ENCODE measurements around the gene NTM.

Gene NTM

GRCh38 chr11:131447898-131448297 lies 77.5 kb downstream of the NTM start:
- Histone ChIP-seq H3K79me2 (ENCODE audit: insufficient read depth, low read length) (no peaks in the 10 kb centered on the region), H3K4me3 (ENCODE audit: low read depth, low read length, poor library complexity, severe bottlenecking) (no peak overlapping the region), H4K20me1 (ENCODE audit: insufficient read depth, low read length) (no peaks in the 10 kb centered on the region), H3K4me2 (ENCODE audit: low read length) (no peak overlapping the region), H3K4me1 (ENCODE audit: insufficient read depth, low read length, severe bottlenecking) (no peaks in the 10 kb centered on the region), H3K36me3 (ENCODE audit: insufficient read depth, low read length) (no peaks in the 10 kb centered on the region), H3K9me3 (ENCODE audit: low read length) (no peaks in the 10 kb centered on the region), H3K9me2 (ENCODE audit: low read depth, low read length) (no peaks in the 10 kb centered on the region), H2AFZ (ENCODE audit: low read length) (no peak overlapping the region), H3K9ac (ENCODE audit: low read length) (no peak overlapping the region), H3F3A (ENCODE audit: insufficient read depth, low read length) (no peaks in the 10 kb centered on the region), H3K27me3 (ENCODE audit: insufficient read depth, low read length) (no peaks in the 10 kb centered on the region), H3K27ac (ENCODE audit: low read depth, low read length, poor library complexity, severe bottlenecking) (no peak overlapping the region)
- TF ChIP-seq CTCF (IDR thresholded peaks at IDR 0.05; ENCODE audit: low read length): no peak
- no peak for TF ChIP-seq EZH2 (IDR thresholded peaks at IDR 0.05; ENCODE audit: borderline replicate concordance, low read length)

- Histone ChIP-seq H3K4me2 (ENCODE audit: low read length) (no peak overlapping the region), H3K9ac (ENCODE audit: low read length) (no peak overlapping the region), H3K27ac (ENCODE audit: low read depth, low read length, poor library complexity, severe bottlenecking) (no peak overlapping the region), H3K4me3 (ENCODE audit: low read depth, low read length, poor library complexity, severe bottlenecking) (no peak overlapping the region), H3K4me1 (ENCODE audit: insufficient read depth, low read length, severe bottlenecking) (no peaks in the 10 kb centered on the region), H3K9me3 (ENCODE audit: low read length) (no peaks in the 10 kb centered on the region), H4K20me1 (ENCODE audit: insufficient read depth, low read length) (no peaks in the 10 kb centered on the region), H3K36me3 (ENCODE audit: insufficient read depth, low read length) (no peaks in the 10 kb centered on the region), H3F3A (ENCODE audit: insufficient read depth, low read length) (no peaks in the 10 kb centered on the region), H3K79me2 (ENCODE audit: insufficient read depth, low read length) (no peaks in the 10 kb centered on the region), H2AFZ (ENCODE audit: low read length) (no peak overlapping the region), H3K27me3 (ENCODE audit: insufficient read depth, low read length) (no peaks in the 10 kb centered on the region), H3K9me2 (ENCODE audit: low read depth, low read length) (no peaks in the 10 kb centered on the region)
- TF ChIP-seq CTCF (IDR thresholded peaks at IDR 0.05; ENCODE audit: low read length) (no peak), EZH2 (IDR thresholded peaks at IDR 0.05; ENCODE audit: borderline replicate concordance, low read length) (no peak)
Measured at GRCh38 chr11:131449036-131450019, 78.9 kb downstream of the NTM start.

GRCh38 chr11:131454490-131454889 lies 84.1 kb downstream of the NTM start:
- H3K27me3 ChIP-seq (ENCODE audit: insufficient read depth, low read length): no peaks in the 10 kb centered on the region

More at GRCh38 chr11:131454490-131454889, 84.1 kb downstream of the NTM start:
- no peaks in the 10 kb centered on the region for H3K36me3 ChIP-seq (ENCODE audit: insufficient read depth, low read length)
- no peaks in the 10 kb centered on the region for H4K20me1 ChIP-seq (ENCODE audit: insufficient read depth, low read length)
- H3K79me2 ChIP-seq (ENCODE audit: insufficient read depth, low read length): no peaks in the 10 kb centered on the region
- no peak overlapping the region for H3K9ac ChIP-seq (ENCODE audit: low read length)
- no peaks in the 10 kb centered on the region for H3K4me1 ChIP-seq (ENCODE audit: insufficient read depth, low read length, severe bottlenecking)
- H3K9me2 ChIP-seq (ENCODE audit: low read depth, low read length): no peaks in the 10 kb centered on the region
- H2AFZ ChIP-seq (ENCODE audit: low read length): no peak overlapping the region
- H3K4me3 ChIP-seq (ENCODE audit: low read depth, low read length, poor library complexity, severe bottlenecking): no peak overlapping the region
- TF ChIP-seq CTCF (IDR thresholded peaks at IDR 0.05; ENCODE audit: low read length): no peak
- TF ChIP-seq EZH2 (IDR thresholded peaks at IDR 0.05; ENCODE audit: borderline replicate concordance, low read length): no peak
- no peak overlapping the region for H3K4me2 ChIP-seq (ENCODE audit: low read length)
- no peaks in the 10 kb centered on the region for H3K9me3 ChIP-seq (ENCODE audit: low read length)
- no peaks in the 10 kb centered on the region for H3F3A ChIP-seq (ENCODE audit: insufficient read depth, low read length)
- H3K27ac ChIP-seq (ENCODE audit: low read depth, low read length, poor library complexity, severe bottlenecking): no peak overlapping the region

All from OCI-LY1 (cell line).